K562 (cell line): Measurements from ENCODE around the gene CCDC136. TPM values are rescaled to one million over a fixed set of nuclear protein-coding genes. Genes with fewer than 3 reads are reported as not detected.

Experiments used
- ARID2 ChIP-seq: fragments of 450-650 bp; IDR thresholded peaks from 2 replicates; pipeline ENCODE4 v1.6.1; 2017; ENCODE audit warnings: antibody characterized with exemption, mild to moderate bottlenecking
- CCNT2 ChIP-seq: IDR thresholded peaks from 2 replicates; pipeline ENCODE4 v1.6.1; 2011; ENCODE audit warnings: borderline replicate concordance, low read depth, mild to moderate bottlenecking, moderate library complexity, mixed read lengths, low read length; ENCODE audit not compliant: insufficient read length; ENCODE audit errors: extremely low read depth
- CREB1 ChIP-seq, 2 experiments: sonication (generic) in 1 of 2; formaldehyde crosslinking in 1 of 2; IDR thresholded peaks; 2 replicates each; pipeline versions ENCODE4 v1.6.1 to v1.8.0; 2012 to 2022; ENCODE audit warnings: inconsistent platforms in 1 of 2, mild to moderate bottlenecking in 1 of 2, missing genetic modification reagents in 1 of 2, moderate library complexity in 1 of 2
- FOS ChIP-seq: IDR thresholded peaks from 3 replicates; pipeline ENCODE4 v1.6.1; 2011; ENCODE audit not compliant: insufficient read length; ENCODE audit errors: extremely low read depth
- FOXJ3 ChIP-seq: sonication (generic); formaldehyde crosslinking; IDR thresholded peaks from 2 replicates; pipeline ENCODE4 v1.4.0; 2020; ENCODE audit warnings: mild to moderate bottlenecking, missing genetic modification reagents
- HES1 ChIP-seq: fragments of 450-650 bp; IDR thresholded peaks from 2 replicates; pipeline ENCODE4 v1.6.1; 2016; ENCODE audit warnings: low read depth, mild to moderate bottlenecking, moderate library complexity
- HMG20A ChIP-seq: fragments of 450-650 bp; formaldehyde crosslinking; conservative IDR thresholded peaks from 2 replicates; pipeline ENCODE4 v1.4.0; 2020; ENCODE audit warnings: mild to moderate bottlenecking, mixed read lengths
- NFIC ChIP-seq: fragments of 450-650 bp; IDR thresholded peaks from 2 replicates; pipeline ENCODE4 v1.6.1; 2017; ENCODE audit warnings: mild to moderate bottlenecking, inconsistent platforms
- NR2C1 ChIP-seq, 2 experiments: fragments of 450-650 bp; IDR thresholded peaks; 2 replicates each; pipeline ENCODE4 v1.6.1; 2017; ENCODE audit warnings: mild to moderate bottlenecking in 2 of 2, antibody characterized with exemption in 1 of 2, inconsistent platforms in 1 of 2, missing compliant biosample characterization in 1 of 2, missing genetic modification characterization in 1 of 2
- PCBP2 ChIP-seq: fragments of 200-400 bp; formaldehyde crosslinking; IDR thresholded peaks from 2 replicates; pipeline ENCODE4 v1.6.1; 2018; ENCODE audit warnings: low read length, low read depth, mild to moderate bottlenecking, moderate library complexity; ENCODE audit not compliant: poor library complexity, severe bottlenecking
- YBX1 ChIP-seq: fragments of 450-650 bp; IDR thresholded peaks from 2 replicates; pipeline ENCODE4 v1.7.1; 2016; ENCODE audit warnings: mild to moderate bottlenecking
- ZBTB8A ChIP-seq: fragments of 450-650 bp; IDR thresholded peaks from 2 replicates; pipeline ENCODE4 v1.6.1; 2018; ENCODE audit warnings: mild to moderate bottlenecking, moderate library complexity; ENCODE audit not compliant: partially characterized antibody
- ZNF174 ChIP-seq: fragments of 250-450 bp; sonication (Bioruptor Pico); IDR thresholded peaks from 2 replicates; pipeline ENCODE4 v1.4.0; 2020; ENCODE audit warnings: mild to moderate bottlenecking
- ZNF507 ChIP-seq: conservative IDR thresholded peaks from 2 replicates; pipeline ENCODE4 v1.6.1; 2017; ENCODE audit warnings: missing genetic modification characterization, missing compliant biosample characterization
- ZNF592 ChIP-seq: fragments of 450-650 bp; IDR thresholded peaks from 2 replicates; pipeline ENCODE4 v1.6.1; 2017; ENCODE audit warnings: antibody characterized with exemption, mild to moderate bottlenecking
- polyA plus RNA-seq, 8 experiments: library from polyadenylated mRNA; depleted of rRNA in 4 of 8; stranded (reverse) in 5 of 8; unstranded in 3 of 8; fragments of >200 nt; fragmentation: Nextera tagmentation in 2 of 8; fragmentation: Illumina TruSeq in 1 of 8; extraction: Ambion mirVana in 2 of 8; extraction: Trizol in 1 of 8; gene quantifications; 2 replicates each; pipeline versions ENCODE4 v1.2.1 to v1.2.3, GENCODE V29; 2011 to 2014; ENCODE audit warnings: inconsistent platforms in 1 of 8, missing spikeins in 1 of 8
- total RNA-seq, 7 experiments: library from RNA; depleted of rRNA in 6 of 7; stranded (reverse); fragments of >200 nt in 6 of 7; fragmentation: Illumina TruSeq in 2 of 7; extraction: Trizol in 2 of 7; gene quantifications; 2 replicates each; pipeline versions ENCODE4 v1.2.1 to v1.2.3, GENCODE V29; 2011 to 2021; ENCODE audit warnings: low replicate concordance in 1 of 7
- TF ChIP-seq, protein P1 (sequence below): sonication (generic); formaldehyde crosslinking; IDR thresholded peaks from 2 replicates; pipeline ENCODE4 v1.8.0; 2022; ENCODE audit warnings: mild to moderate bottlenecking, missing genetic modification reagents
- TF ChIP-seq, protein P2 (sequence below), 3 experiments: fragments of 200-800 bp in 1 of 3; sonication (Bioruptor generic) in 1 of 3; sonication (generic) in 1 of 3; formaldehyde crosslinking in 1 of 3; IDR thresholded peaks; 2 replicates each; pipeline versions ENCODE4 v1.6.1 to v1.8.0; 2016 to 2022; ENCODE audit warnings: mild to moderate bottlenecking in 2 of 3, missing compliant biosample characterization in 2 of 3, missing genetic modification characterization in 2 of 3, missing genetic modification reagents in 1 of 3

CCDC136 gene
- total and polyA plus RNA-seq, 9 of the 15 experiments (the other 6 are each of a cell fraction or from before 2014, with no cell fraction given) = 2.4 to 40.8 (median 26.5) TPM

DNA sequence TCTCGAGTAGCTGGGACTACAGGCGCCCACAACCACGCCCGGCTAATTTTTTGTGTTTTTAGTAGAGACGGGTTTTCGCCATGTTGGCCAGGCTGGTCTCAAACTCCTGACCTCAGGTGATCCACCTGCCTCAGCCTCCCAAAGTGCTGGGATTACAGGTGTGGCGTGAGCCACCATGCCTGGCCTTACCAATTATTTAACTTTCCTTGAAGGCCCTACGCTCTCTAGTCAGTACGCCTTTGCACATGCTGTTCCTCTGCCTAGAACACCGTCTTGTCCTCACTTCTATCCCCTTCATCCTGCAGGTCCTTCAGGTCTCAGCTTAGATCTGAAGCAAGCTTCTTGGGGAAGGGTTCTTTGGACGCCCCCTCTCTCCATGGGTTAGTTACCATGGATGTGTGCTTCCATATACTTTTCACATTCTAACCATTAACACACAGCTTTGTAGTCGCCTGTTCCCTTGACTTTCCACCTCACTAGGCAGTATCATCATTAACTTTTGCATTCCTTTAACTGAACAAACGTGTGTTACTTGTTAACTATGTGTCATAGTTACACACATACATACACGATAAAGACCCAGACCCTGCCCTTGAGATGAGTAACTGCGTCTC is 70.3 kb downstream of the CCDC136 start (continued):
- TF ChIP-seq, protein P1, sequence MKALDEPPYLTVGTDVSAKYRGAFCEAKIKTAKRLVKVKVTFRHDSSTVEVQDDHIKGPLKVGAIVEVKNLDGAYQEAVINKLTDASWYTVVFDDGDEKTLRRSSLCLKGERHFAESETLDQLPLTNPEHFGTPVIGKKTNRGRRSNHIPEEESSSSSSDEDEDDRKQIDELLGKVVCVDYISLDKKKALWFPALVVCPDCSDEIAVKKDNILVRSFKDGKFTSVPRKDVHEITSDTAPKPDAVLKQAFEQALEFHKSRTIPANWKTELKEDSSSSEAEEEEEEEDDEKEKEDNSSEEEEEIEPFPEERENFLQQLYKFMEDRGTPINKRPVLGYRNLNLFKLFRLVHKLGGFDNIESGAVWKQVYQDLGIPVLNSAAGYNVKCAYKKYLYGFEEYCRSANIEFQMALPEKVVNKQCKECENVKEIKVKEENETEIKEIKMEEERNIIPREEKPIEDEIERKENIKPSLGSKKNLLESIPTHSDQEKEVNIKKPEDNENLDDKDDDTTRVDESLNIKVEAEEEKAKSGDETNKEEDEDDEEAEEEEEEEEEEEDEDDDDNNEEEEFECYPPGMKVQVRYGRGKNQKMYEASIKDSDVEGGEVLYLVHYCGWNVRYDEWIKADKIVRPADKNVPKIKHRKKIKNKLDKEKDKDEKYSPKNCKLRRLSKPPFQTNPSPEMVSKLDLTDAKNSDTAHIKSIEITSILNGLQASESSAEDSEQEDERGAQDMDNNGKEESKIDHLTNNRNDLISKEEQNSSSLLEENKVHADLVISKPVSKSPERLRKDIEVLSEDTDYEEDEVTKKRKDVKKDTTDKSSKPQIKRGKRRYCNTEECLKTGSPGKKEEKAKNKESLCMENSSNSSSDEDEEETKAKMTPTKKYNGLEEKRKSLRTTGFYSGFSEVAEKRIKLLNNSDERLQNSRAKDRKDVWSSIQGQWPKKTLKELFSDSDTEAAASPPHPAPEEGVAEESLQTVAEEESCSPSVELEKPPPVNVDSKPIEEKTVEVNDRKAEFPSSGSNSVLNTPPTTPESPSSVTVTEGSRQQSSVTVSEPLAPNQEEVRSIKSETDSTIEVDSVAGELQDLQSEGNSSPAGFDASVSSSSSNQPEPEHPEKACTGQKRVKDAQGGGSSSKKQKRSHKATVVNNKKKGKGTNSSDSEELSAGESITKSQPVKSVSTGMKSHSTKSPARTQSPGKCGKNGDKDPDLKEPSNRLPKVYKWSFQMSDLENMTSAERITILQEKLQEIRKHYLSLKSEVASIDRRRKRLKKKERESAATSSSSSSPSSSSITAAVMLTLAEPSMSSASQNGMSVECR = no peak; the same call in none of the 2 replicates
- TF ChIP-seq FOXJ3 (CRISPR knock-in tag) (no peak), HES1 (no peak), HMG20A (CRISPR knock-in tag) (peak; percentile 30; the same call in 1 of the 2 replicates), FOS (no peak), ARID2 (peak; percentile 36; the same call in 1 of the 2 replicates), ZNF174 (CRISPR knock-in tag) (no peak), ZBTB8A (no peak), ZNF507 (tag) (no peak), NR2C1 (IDR thresholded peaks at IDR 0.05) (no peak), NR2C1 (tag; IDR thresholded peaks at IDR 0.05) (no peak), PCBP2 (no peak), ZNF592 (peak; percentile 70), YBX1 (no peak), NFIC (no peak), CREB1 (IDR thresholded peaks at IDR 0.05) (no peak), CREB1 (CRISPR knock-in tag; IDR thresholded peaks at IDR 0.05) (no peak), CCNT2 (no peak)
- TF ChIP-seq, protein P2, sequence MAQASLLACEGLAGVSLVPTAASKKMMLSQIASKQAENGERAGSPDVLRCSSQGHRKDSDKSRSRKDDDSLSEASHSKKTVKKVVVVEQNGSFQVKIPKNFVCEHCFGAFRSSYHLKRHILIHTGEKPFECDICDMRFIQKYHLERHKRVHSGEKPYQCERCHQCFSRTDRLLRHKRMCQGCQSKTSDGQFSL (CRISPR knock-in tag; IDR thresholded peaks at IDR 0.05) = no peak
- TF ChIP-seq, protein P2 (tag; IDR thresholded peaks at IDR 0.05) = no peak
